Osteocyte (in vitro differentiated cells): Measurements from ENCODE around the gene ALPI. TPM values are rescaled to one million over a fixed set of nuclear protein-coding genes. Genes with fewer than 3 reads are reported as not detected.
"Not testable (repeated sequence)": the region's sequence is repeated elsewhere in the genome, so short reads cannot be mapped to it uniquely, and the experiment has no call there.

Experiments
- DNase-seq: peaks from one replicate; pipeline ENCODE4 v3.0.0; 2021; ENCODE audit warnings: mixed read lengths; ENCODE audit not compliant: unreplicated experiment; ENCODE audit errors: extremely low spot score
- H3K27ac Mint-ChIP-seq: one replicate; pipeline ENCODE4 v1.8.0; 2021; ENCODE audit warnings: mild to moderate bottlenecking, mixed read lengths; ENCODE audit not compliant: unreplicated experiment
- H3K27me3 Mint-ChIP-seq: one replicate; pipeline ENCODE4 v1.8.0; 2021; ENCODE audit warnings: mixed read lengths; ENCODE audit not compliant: unreplicated experiment
- H3K36me3 Mint-ChIP-seq: one replicate; pipeline ENCODE4 v1.8.0; 2021; ENCODE audit warnings: mixed read lengths; ENCODE audit not compliant: unreplicated experiment
- H3K4me1 Mint-ChIP-seq: one replicate; pipeline ENCODE4 v1.8.0; 2021; ENCODE audit warnings: mixed read lengths; ENCODE audit not compliant: unreplicated experiment
- H3K4me3 Mint-ChIP-seq: one replicate; pipeline ENCODE4 v1.8.0; 2021; ENCODE audit warnings: mild to moderate bottlenecking, moderate library complexity, mixed read lengths; ENCODE audit not compliant: unreplicated experiment
- H3K9me3 Mint-ChIP-seq: one replicate; pipeline ENCODE4 v1.8.0; 2021; ENCODE audit warnings: mixed read lengths; ENCODE audit not compliant: unreplicated experiment
- total RNA-seq: library from RNA; stranded (reverse); gene quantifications from 2 replicates; pipeline ENCODE4 v1.2.1, GENCODE V29; 2021
- TF ChIP-seq, protein P1 (sequence below): fragments of 200-600 bp; sonication (generic); IDR thresholded peaks from 2 replicates; pipeline ENCODE4 v1.5.0; 2021; ENCODE audit warnings: antibody characterized with exemption, mild to moderate bottlenecking, moderate library complexity

Gene ALPI
- total RNA-seq, 1 donor from 2014 or later = not detected

- Mint-ChIP-seq H3K27ac (no peak overlapping the region), H3K4me1 (peaks cover 6% of the 10 kb centered on the region), H3K4me3 (no peak overlapping the region), H3K36me3 (no peaks in the 10 kb centered on the region), H3K9me3 (no peaks in the 10 kb centered on the region), H3K27me3 (peaks cover 4% of the 10 kb centered on the region)
- TF ChIP-seq, protein P1, sequence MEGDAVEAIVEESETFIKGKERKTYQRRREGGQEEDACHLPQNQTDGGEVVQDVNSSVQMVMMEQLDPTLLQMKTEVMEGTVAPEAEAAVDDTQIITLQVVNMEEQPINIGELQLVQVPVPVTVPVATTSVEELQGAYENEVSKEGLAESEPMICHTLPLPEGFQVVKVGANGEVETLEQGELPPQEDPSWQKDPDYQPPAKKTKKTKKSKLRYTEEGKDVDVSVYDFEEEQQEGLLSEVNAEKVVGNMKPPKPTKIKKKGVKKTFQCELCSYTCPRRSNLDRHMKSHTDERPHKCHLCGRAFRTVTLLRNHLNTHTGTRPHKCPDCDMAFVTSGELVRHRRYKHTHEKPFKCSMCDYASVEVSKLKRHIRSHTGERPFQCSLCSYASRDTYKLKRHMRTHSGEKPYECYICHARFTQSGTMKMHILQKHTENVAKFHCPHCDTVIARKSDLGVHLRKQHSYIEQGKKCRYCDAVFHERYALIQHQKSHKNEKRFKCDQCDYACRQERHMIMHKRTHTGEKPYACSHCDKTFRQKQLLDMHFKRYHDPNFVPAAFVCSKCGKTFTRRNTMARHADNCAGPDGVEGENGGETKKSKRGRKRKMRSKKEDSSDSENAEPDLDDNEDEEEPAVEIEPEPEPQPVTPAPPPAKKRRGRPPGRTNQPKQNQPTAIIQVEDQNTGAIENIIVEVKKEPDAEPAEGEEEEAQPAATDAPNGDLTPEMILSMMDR = peak; percentile 67
- DNase-seq = no peak
Measured at GRCh38 chr2:232438951-232439757, 16.8 kb upstream of the ALPI start.

DNA sequence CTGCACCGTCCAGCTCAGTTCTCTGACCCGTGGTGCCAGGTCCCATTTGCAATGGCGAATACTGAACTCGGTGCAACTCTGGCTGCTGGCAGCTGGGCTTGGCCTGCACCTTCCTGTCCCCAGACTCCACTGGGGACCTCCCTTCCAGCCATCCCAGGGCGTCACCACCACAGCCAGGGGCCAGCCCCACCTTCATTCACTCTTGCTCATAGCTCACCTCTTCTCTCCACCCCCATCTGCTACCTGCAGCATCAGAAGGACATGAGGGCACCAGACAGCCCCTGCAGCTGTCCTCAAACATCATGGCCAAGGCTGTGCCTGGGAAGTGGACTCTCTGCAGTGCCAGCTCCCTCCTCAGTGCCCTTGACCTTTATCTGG is 16.2 kb upstream of the ALPI start:
- TF ChIP-seq, protein P1 = peak; percentile 51
- H3K4me1 Mint-ChIP-seq = peaks cover 6% of the 10 kb centered on the region
- H3K9me3 Mint-ChIP-seq = no peaks in the 10 kb centered on the region
- peaks cover 4% of the 10 kb centered on the region for H3K27me3 Mint-ChIP-seq
- DNase-seq = no peak
- H3K27ac Mint-ChIP-seq = no peak overlapping the region
- no peak overlapping the region for H3K4me3 Mint-ChIP-seq
- H3K36me3 Mint-ChIP-seq = no peaks in the 10 kb centered on the region

DNA sequence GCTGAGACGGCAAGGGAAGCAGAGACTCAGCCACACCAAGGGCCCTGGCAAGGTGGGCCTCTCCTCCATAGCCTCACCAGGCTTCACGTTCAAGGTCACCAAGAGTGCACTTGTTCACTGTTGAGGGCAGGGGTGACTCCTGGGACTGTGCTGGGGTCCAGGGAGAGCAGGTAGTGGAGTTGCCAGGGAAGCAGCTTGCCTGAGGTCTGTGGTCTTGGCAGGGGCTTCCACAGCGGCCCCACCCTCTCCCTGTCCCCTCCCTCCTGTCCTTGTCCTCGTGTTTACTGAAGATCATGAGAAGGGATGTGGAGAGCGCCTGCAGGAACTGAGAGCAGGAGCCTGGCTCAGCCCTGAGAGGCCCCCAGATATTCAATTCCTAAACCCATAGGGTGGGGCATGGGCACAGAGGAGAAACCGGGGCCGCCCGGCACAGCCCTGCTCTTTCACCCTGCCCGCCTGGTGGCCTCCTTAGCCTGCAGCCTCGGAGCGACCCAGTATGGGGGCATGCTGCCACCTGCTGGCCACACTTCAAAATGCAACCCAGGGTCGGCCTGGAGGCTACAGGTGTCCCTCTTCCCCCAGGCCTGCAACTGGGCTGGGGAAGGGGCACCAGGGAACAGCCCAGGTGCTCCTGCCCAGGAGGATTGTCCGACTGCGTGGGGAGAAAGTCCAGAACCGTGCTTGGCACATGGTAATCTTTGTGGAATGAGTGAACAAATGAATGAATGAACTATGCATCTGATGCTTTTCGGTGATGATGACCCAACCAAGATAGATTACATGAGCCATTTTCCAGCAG is 15.5 kb upstream of the ALPI start:
- H3K4me1 Mint-ChIP-seq, H3K9me3 Mint-ChIP-seq, H3K4me3 Mint-ChIP-seq, H3K36me3 Mint-ChIP-seq, H3K27ac Mint-ChIP-seq, H3K27me3 Mint-ChIP-seq: not testable (repeated sequence)
- DNase-seq = peak; percentile 95
- TF ChIP-seq, protein P1 = peak; percentile 85

DNA sequence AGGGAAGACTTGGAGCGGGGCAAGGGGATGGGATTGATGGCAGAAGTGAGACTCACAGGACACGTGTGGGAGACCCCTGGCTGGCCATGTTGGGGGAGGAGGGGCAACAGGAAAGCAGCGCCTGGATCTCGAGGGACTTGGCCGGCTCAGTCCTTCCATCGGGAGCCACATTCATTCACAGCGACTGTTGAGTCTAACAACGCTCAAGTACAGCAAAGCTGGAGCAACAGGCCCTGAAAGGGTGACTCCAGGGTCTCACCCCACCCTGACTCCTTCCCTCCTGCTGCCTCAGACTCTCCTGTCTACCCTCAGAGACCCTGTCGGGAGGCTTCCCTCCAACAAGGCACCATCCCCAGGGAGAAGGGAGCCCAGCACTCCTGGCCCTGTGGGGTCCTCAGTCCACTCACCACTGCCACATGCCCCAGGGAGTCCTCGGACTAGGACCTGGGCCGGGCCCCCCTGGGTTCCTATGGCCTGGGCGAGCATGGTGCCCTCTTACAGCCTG is 14.8 kb upstream of the ALPI start:
- no peak overlapping the region for H3K27ac Mint-ChIP-seq
- no peaks in the 10 kb centered on the region for H3K9me3 Mint-ChIP-seq
- H3K4me3 Mint-ChIP-seq = no peak overlapping the region
- DNase-seq = no peak
- H3K36me3 Mint-ChIP-seq = no peaks in the 10 kb centered on the region
- H3K27me3 Mint-ChIP-seq = peaks cover 4% of the 10 kb centered on the region
- TF ChIP-seq, protein P1 = no peak
- H3K4me1 Mint-ChIP-seq = peaks cover 6% of the 10 kb centered on the region

- DNase-seq, H3K27me3 Mint-ChIP-seq, H3K27ac Mint-ChIP-seq, H3K4me1 Mint-ChIP-seq, H3K4me3 Mint-ChIP-seq, H3K36me3 Mint-ChIP-seq, H3K9me3 Mint-ChIP-seq: not testable (repeated sequence)
Measured at GRCh38 chr2:232441922-232442321, 14.0 kb upstream of the ALPI start.

DNA sequence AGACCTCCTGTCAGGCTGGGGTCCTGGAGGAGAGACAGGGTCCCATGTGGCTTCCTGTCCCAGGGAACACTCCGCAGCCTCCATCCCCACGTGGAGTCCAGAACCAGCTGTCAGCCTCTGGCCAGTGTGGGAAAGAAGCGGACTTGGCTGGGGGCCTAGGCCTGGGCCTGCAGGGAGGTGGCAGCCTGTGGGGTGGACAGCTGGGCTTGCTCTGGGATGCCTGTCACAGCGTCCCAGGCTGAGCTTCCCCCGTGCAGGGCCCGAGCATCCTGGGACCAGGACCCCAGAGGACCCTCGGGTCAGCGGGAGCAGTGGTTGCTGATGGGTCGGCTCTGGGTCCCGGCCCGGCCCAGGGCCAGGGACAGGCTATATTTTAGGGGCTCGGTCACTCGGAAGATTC is 13.5 kb upstream of the ALPI start:
- H3K27me3 Mint-ChIP-seq, DNase-seq, H3K27ac Mint-ChIP-seq, H3K4me3 Mint-ChIP-seq, H3K36me3 Mint-ChIP-seq, H3K4me1 Mint-ChIP-seq, H3K9me3 Mint-ChIP-seq: not testable (repeated sequence)

- H3K4me3 Mint-ChIP-seq, H3K27ac Mint-ChIP-seq, H3K27me3 Mint-ChIP-seq: not testable (repeated sequence)
Measured at GRCh38 chr2:232443047-232443446, 12.9 kb upstream of the ALPI start.

GRCh38 chr2:232443669-232444408 is 12.1 kb upstream of the ALPI start:
- not testable (repeated sequence) for H3K27ac Mint-ChIP-seq, H3K4me1 Mint-ChIP-seq, H3K9me3 Mint-ChIP-seq, H3K4me3 Mint-ChIP-seq, H3K36me3 Mint-ChIP-seq, H3K27me3 Mint-ChIP-seq, DNase-seq

More at GRCh38 chr2:232443047-232443446, 12.9 kb upstream of the ALPI start:
- H3K4me1 Mint-ChIP-seq, DNase-seq, H3K36me3 Mint-ChIP-seq, H3K9me3 Mint-ChIP-seq: not testable (repeated sequence)
